Iris pigment epithelial cell (primary cell): ENCODE measurements around the gene C11orf98.
"Not testable (repeated sequence)": the region's sequence is repeated elsewhere in the genome, so short reads cannot be mapped to it uniquely, and the experiment has no call there.

Experiments used
- DNase-seq: peaks from one replicate; pipeline ENCODE4 v3.0.0-alpha.2; 2011; ENCODE audit warnings: low read depth

The C11orf98 gene

DNA sequence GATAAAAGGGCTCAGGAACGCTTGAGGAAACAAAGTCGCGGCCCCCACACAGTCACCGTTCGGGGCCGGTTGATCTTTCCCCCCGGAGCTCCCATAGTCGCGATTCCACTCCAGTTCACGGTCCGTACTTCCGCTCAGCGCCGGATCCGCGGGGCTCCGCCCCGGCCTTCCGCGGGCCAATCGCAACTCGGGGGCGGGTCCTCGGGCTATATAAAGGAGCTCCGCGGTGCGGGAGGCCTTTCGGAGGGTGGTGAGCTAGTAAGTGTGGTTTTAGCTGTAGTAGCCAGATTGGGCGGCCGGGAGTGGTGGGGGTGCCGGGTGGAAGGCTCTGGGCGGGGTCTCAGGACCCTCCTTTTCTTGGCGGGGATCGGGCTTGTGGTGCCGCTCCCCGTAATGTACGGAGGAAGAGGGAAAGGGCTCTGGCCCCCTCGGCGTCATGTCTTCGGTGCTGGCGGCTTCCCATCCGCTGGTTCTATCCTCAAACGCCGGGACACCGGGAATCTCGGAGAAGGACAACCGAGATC is at the start of gene C11orf98, which contains the start of gene CSKMT:
TSS of gene C11orf98 (minus strand) at position 136 of the 524 bp plus-strand sequence. CDS start at position 95, 41 bp downstream.
TSS of gene CSKMT (plus strand) at position 238 of the 524 bp plus-strand sequence. CDS start 568 bp downstream, outside the sequence.
- DNase-seq, result peak; percentile 94

DNA sequence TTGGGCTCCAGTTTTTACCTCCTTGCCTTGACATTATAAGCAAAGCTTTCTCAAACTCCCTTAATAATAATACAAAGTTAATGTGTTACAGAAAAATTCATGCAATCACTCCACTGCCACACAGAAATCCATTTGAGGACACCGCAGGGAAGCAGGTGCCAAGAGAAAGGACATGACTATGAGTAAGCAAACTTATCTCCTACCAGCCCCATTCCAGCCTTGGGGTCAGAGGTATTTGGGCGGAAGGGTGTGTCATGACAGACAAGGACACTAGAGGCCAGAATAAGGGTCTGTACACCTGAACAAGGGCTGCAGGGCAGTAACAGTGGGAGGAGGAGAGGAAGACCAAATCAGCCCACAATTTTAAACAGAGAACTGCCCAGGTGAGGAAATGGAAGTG is 48.3 kb upstream of the C11orf98 start:
- DNase-seq, result no peak

- DNase-seq, result no peak
Measured at GRCh38 chr11:62712861-62713260, 47.9 kb upstream of the C11orf98 start.

- no peak for DNase-seq
Measured at GRCh38 chr11:62712276-62712812, 47.3 kb upstream of the C11orf98 start.

DNA sequence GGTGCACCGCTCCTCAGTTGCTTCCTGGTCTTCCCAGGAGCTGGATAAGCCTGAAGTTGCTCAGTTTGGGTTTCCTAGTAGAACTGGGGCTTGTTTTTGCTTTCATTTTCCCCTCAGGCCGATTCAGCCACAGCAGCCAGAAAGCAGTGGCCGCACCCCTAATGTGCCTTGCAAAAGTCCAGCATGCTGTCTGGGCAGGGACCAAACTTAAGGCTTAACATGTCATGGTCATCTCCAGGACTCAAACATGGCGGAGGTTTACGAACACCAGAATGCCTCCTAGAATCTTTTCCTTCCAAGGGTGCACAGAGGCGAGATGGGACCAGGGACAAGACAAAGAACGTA is 45.0 kb upstream of the C11orf98 start:
- DNase-seq, result peak; percentile 52

GRCh38 chr11:62709247-62710000 is 44.4 kb upstream of the C11orf98 start:
- peak; percentile 99 for DNase-seq

DNA sequence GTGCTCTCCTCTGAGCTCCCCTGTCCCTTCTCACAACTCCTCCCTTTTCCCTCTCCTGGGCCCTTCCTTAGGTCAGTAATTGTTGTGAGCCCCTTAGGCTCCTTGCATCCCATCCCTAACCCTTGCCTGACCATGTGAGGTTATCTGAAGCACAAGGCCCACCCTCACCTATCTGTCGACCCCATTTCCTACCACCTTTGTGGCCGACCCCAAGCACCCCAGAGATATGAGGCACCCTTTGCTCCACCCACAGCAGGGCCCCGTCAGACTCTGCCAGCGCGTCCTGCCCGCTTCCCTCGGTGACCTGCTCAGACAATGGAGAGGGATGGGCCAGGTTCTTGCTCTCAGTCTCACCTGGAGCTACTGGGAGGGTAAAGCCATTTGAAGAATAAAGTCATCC is 43.8 kb upstream of the C11orf98 start:
- DNase-seq, result no peak

GRCh38 chr11:62708392-62708791 is 43.4 kb upstream of the C11orf98 start:
- no peak for DNase-seq

DNA sequence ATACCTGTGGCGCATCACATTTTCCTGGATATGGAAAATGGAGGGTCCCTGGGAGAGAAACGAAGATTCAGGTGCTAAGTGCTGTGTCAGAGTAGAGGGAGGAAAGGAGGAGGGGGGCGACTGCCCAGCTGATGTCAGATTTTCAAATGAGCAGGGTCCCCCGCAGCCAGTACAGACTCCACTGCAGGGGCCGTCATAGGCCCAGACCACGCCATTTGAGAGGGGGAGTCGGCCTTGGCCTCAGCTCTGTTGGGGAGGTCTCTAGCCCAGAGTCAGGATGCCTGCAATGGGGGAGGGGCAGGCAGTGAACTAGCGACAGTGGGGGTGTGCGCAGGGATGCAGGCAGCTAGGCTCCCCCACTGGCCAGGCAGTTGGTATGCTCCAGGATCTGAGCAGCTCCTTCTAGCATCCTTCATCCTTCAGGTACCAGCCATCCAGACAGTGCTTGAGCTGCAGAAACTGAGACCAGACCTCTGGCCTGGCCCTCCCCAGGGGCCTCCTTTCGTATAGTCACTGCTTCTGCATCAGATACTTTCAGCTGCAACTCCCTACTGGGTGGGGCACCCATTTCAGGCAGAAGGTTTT is 42.4 kb upstream of the C11orf98 start, which contains the start of the genes BSCL2 and GNG3:
TSS of gene BSCL2 (minus strand) at position 148 of the 585 bp plus-strand sequence. CDS start 229 bp downstream, outside the sequence.
TSS of gene GNG3 (plus strand) at position 400 of the 585 bp plus-strand sequence. CDS start 620 bp downstream, outside the sequence.
- DNase-seq, result no peak

- no peak for DNase-seq
Measured at GRCh38 chr11:62706850-62707247, 41.8 kb upstream of the C11orf98 start.

DNA sequence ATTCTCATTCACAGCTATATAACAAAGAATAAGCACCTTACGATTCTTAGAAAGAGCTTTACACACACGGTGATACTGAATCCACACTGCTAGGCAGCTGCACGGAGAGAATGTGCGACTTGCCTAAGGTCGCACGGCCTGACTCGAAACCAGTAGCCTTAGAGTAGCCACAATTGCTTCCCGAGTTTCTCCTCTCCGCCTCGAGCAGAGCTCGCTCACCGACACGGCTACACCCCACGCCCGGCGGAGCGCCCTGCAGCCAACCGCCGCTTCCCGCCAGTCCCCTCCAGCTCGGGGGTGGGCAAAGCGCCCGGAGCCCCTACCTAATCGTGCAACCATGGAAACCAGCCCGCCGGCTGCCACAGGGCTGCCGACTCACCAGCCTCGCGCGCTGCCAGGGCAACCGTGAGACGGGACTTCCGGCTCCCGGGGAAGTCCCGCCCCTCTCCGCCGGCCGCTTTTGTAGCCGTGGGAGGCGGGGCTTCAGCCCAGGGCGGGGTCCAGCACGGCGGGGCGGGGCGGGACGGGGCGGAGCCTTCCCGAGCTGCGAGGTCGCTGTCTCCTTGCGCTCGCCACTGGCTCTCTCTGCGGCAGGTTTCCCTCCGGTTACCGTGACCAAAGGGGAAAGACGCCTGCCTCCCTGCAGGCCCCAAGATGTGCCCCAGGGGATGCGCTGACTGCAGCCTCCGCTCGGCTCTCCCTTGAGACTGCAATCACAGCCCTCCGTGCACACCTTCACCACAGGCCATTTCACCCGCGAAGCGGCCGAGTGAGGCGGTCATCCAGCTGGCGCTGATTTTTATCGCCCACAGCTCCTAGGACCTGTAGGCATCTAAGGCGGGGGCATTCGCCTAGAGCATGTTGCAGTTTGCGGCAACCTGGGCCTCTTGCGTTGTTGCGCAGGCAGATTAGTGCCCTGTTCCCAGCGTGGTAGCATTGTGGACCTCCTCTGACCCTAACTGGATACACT is 41.2 kb upstream of the C11orf98 start:
- peak; percentile 91 for DNase-seq

DNA sequence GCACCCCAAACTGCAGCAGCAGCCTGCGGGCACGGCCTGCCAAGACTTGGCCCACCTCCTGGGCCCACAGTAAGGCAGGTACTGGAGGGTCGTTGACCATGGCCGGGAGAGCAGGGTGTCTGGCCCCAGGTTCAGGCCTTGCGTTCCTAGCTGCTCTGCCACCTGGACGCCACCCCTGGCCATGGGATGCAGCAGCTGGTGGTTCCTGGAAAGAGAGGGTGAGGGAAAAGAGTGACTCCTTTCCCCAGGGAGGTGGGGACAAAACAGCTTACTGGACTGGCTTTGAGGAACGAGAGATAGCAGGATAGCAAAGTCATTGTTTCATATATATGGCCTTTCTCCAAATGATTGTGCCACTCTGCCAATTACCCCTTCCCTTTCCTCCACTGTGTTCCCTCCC is 40.4 kb upstream of the C11orf98 start:
- no peak for DNase-seq

GRCh38 chr11:62703921-62704320 is 38.9 kb upstream of the C11orf98 start:
- not testable (repeated sequence) for DNase-seq

DNA sequence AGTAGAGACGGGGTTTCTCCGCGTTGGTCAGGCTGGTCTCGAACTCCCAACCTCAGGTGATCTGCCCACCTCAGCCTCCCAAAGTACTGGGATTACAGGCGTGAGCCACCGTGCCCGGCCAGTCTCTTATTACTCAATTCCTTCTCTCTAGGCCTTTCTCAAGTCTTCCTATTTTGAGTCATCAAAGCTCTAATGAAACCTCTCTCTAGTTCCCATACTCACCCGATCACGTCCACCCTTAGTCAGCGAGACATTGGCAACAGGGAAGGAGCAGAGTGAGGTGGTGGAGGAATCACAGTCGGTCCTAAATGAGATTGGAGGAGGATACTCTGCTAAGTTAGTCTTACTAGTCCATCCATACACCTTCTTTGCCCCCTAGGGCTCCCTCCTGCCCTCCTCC is 37.2 kb upstream of the C11orf98 start:
- no peak for DNase-seq

- DNase-seq, result peak; percentile 79
Measured at GRCh38 chr11:62694455-62695167, 29.6 kb upstream of the C11orf98 start.

DNA sequence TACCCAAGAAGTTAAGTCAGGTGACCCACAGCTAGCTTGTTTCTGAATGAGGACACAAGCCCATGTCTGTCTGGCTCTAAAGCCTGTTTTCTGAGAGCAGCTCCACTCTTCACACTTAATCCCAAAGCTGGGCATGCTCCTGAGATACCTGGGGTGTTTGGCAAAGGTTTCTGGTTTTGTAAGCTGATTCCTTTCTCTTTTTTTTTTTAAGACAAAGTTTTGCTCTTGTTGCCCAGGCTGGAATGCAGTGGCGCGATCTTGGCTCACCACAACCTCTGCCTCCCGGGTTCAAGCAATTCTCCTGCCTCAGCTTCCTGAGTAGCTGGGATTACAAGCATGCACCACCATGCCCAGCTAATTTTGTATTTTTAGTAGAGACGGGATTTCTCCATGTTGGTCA is 28.6 kb upstream of the C11orf98 start:
- DNase-seq, result not testable (repeated sequence)

DNA sequence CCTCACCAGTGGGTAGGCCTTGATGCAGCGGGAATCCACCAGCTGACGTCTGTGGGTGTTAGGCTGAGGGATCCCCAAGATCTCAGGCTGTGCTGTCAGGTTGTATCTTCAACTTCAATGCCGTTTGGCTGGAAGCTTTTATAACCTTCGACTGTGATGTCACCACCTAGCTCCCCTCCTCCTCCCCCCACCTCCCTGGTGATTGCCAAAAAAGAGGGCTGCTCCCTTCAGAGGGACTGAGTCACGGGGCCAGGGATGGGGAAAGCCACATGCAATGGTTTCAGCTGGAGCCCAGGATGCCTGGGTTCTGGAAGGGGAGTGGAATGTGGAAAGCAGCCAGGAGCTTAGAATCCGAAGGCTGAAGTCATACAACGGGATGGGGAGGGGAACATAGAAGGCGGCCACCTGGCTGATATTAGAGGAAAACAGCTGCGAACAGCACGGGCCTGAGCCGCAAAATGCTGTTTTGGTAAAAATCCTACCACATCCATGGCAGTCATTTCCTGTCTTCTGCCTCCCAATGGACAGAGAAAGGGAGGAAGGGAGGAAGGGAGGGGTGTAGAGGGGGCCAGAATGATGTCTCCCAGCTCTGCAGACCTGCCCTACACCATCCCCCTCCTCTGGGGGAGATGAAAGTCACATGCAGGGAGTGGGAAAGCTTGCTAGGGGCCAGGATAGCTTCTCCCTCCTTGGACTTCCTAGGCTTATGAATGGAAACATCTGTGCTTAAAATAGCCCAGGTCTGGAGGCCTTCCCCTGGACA is 24.6 kb upstream of the C11orf98 start, which contains the start of gene LRRN4CL:
TSS of gene LRRN4CL (minus strand) at position 110 of the 763 bp plus-strand sequence. CDS start 1,022 bp downstream, outside the sequence.
- DNase-seq, result peak; percentile 80

DNA sequence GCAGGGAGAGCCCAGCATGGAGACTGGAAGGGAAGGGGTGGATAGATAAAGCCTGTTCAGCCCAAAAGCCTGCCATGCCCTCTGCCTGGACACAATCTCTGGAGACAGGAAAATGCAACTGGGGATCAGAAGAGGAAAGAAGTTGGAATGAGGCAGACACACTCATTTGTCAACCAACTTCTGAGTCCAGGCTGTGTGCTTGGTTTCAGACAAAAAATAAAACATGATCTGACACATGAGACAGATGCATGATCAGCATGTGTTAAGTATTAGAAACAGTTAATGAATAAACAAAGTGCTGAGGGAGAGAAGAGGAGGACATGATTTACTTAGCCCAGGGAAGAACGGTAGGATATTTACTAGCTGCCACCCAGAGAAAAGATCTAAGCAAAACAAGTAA is 23.5 kb upstream of the C11orf98 start:
- no peak for DNase-seq

DNA sequence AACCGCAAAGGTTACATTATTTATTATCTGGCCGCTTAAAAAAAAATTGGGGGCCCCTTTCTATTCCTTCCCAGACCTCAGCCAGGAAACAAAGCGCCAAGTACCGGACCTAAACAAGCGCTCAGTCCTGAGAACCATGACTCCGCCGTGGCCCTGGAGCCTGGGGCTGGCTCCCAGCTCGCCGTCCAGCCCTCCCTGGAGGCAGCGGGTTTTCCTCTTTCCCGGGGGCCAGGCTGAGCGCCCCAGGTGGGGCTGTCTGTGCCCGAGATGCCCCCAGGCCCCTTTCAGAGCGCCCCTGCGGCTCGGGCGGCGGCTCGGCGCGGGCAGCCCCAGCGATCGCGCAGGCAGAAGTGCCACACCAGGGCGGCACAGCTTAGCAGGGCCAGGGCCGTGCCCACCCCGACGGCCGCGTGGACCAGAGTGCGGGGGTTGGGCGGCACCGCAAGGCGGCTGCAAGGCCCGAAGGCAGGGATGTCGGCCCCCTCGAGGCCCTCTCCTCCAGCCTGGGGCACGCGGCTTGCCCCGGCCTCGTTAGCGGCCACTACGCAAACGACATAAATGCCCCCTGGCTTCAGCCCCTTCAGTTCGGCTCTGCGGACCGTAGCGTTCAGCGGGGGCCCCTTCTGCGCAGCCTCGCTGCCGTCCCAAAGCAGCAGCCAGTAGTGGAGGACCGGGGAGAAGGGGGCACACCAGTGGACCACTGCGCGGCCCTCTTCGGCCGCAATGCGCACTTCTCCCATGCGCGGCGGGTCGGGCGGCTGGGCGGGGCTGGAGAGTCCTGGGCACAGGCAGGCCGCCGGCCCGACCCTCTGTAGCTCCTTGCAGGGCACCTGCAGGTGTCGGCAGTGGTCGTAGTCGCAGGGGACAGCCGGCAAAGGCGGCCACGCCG is 22.7 kb upstream of the C11orf98 start:
- DNase-seq, result no peak
